ENCODE data around the gene NIPA2.

NIPA2 gene

DNA sequence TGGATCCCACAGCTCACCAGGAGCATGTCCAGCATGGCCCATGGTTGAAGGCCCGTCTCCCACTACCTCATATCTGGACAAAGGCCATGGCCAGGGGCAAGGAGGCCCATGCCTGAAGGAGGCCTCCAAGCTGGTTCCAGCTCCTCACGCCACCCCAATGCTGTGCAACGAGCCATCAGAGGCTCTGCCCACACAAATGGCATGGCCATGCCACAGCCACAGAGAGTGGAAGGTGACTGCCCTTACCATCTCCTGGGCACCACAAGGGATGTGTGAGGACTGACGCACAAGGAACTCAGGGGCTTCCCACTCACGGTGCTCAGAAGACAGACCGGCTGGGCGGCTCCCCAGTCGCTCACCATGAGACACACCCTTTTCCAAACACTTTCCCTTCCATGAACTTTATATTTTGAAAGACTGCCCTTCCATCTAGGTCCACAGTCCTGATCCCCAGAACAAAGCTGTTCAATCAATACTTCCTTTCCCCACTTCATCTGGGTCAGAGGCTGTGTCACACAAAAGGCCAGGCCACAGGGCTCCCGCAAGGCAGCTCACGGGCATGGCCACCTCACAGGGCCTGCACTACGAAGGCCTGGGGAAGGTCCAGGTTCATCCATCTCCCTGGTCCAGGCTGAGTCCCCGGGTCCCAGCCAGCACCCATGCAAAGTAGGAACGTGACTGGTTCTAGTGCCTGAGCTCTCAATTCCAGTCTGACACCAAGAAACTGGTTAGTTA lies 75.3 kb downstream of the NIPA2 start (continued):
- TF ChIP-seq MEIS1 (CRISPR knock-in tag; IDR thresholded peaks at IDR 0.05; ENCODE audit: borderline replicate concordance): no peak
- TF ChIP-seq ZBTB7A (tag by site-specific recombination; IDR thresholded peaks at IDR 0.05; ENCODE audit: low read depth): no peak
- no peak for TF ChIP-seq ZSCAN30 (tag by site-specific recombination; IDR thresholded peaks at IDR 0.05)

DNA sequence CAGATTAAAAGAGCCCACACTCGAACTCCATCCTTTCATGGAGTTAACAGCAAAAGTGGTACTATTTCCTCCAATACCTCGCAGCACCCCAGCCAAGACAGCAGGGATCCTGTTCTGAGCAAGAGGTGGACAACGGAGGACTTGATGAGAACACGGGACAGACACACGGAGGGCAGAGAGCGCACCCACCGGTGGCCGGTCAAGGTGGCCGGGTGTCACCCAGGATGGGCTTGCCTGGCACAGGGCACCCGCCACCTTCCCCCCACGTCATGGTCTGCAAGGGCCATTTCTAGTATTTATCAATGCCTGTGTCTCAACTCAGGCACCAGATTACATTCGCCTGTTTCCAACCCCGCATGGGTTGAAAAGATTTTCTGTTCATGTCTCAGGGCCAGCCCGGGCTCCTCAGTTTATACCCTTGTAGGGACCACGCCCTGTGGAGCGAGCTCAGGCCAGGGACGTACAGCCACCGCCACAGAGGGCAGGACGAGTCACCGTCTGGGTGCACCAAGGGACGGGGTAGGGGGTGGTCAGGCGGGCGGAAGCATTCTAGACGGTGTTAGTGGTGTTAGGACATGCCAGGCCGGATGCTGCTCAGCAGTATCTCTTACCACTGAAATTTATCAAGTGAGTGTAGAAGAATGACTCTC lies 77.5 kb downstream of the NIPA2 start:
- POLR2A ChIA-PET: no interaction called here
- no peak overlapping the region for H3K27ac ChIP-seq (ENCODE audit: extremely low read depth, low read depth, low read length)
- H3K9me3 ChIP-seq (ENCODE audit: control insufficient read depth, insufficient read depth, low read depth, low read length): no peaks in the 10 kb centered on the region
- H3K4me3 ChIP-seq (ENCODE audit: low read depth, low read length): no peak overlapping the region
- no peaks in the 10 kb centered on the region for H3K4me1 ChIP-seq (ENCODE audit: control insufficient read depth, insufficient read depth, low read length)
- TF ChIP-seq ZBTB20 (tag by site-specific recombination; IDR thresholded peaks at IDR 0.05): no peak
- TF ChIP-seq, protein P1, sequence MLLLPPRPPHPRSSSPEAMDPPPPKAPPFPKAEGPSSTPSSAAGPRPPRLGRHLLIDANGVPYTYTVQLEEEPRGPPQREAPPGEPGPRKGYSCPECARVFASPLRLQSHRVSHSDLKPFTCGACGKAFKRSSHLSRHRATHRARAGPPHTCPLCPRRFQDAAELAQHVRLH (tag by site-specific recombination; IDR thresholded peaks at IDR 0.05): no peak
- no peak for TF ChIP-seq ZNF335 (tag by site-specific recombination; conservative IDR thresholded peaks at IDR 0.05)
- TF ChIP-seq OVOL3 (tag by site-specific recombination; IDR thresholded peaks at IDR 0.05): no peak
- TF ChIP-seq, protein P2, sequence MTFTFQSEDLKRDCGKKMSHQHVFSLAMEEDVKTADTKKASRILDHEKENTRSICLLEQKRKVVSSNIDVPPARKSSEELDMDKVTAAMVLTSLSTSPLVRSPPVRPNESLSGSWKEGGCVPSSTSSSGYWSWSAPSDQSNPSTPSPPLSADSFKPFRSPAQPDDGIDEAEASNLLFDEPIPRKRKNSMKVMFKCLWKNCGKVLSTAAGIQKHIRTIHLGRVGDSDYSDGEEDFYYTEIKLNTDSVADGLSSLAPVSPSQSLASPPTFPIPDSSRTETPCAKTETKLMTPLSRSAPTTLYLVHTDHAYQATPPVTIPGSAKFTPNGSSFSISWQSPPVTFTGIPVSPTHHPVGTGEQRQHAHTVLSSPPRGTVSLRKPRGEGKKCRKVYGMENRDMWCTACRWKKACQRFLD (tag by site-specific recombination; IDR thresholded peaks at IDR 0.05): no peak
- TF ChIP-seq, protein P3, sequence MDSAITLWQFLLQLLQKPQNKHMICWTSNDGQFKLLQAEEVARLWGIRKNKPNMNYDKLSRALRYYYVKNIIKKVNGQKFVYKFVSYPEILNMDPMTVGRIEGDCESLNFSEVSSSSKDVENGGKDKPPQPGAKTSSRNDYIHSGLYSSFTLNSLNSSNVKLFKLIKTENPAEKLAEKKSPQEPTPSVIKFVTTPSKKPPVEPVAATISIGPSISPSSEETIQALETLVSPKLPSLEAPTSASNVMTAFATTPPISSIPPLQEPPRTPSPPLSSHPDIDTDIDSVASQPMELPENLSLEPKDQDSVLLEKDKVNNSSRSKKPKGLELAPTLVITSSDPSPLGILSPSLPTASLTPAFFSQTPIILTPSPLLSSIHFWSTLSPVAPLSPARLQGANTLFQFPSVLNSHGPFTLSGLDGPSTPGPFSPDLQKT (IDR thresholded peaks at IDR 0.05; ENCODE audit: borderline replicate concordance, low read depth, low read length): no peak
- TF ChIP-seq, protein P4, sequence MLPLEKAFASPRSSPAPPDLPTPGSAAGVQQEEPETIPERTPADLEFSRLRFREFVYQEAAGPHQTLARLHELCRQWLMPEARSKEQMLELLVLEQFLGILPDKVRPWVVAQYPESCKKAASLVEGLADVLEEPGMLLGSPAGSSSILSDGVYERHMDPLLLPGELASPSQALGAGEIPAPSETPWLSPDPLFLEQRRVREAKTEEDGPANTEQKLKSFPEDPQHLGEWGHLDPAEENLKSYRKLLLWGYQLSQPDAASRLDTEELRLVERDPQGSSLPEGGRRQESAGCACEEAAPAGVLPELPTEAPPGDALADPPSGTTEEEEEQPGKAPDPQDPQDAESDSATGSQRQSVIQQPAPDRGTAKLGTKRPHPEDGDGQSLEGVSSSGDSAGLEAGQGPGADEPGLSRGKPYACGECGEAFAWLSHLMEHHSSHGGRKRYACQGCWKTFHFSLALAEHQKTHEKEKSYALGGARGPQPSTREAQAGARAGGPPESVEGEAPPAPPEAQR (tag by site-specific recombination; IDR thresholded peaks at IDR 0.05): no peak
- TF ChIP-seq ZNF623 (tag by site-specific recombination; IDR thresholded peaks at IDR 0.05): no peak
- TF ChIP-seq, protein P5, sequence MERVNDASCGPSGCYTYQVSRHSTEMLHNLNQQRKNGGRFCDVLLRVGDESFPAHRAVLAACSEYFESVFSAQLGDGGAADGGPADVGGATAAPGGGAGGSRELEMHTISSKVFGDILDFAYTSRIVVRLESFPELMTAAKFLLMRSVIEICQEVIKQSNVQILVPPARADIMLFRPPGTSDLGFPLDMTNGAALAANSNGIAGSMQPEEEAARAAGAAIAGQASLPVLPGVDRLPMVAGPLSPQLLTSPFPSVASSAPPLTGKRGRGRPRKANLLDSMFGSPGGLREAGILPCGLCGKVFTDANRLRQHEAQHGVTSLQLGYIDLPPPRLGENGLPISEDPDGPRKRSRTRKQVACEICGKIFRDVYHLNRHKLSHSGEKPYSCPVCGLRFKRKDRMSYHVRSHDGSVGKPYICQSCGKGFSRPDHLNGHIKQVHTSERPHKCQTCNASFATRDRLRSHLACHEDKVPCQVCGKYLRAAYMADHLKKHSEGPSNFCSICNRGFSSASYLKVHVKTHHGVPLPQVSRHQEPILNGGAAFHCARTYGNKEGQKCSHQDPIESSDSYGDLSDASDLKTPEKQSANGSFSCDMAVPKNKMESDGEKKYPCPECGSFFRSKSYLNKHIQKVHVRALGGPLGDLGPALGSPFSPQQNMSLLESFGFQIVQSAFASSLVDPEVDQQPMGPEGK (tag by site-specific recombination; IDR thresholded peaks at IDR 0.05): no peak
- TF ChIP-seq, protein P6, sequence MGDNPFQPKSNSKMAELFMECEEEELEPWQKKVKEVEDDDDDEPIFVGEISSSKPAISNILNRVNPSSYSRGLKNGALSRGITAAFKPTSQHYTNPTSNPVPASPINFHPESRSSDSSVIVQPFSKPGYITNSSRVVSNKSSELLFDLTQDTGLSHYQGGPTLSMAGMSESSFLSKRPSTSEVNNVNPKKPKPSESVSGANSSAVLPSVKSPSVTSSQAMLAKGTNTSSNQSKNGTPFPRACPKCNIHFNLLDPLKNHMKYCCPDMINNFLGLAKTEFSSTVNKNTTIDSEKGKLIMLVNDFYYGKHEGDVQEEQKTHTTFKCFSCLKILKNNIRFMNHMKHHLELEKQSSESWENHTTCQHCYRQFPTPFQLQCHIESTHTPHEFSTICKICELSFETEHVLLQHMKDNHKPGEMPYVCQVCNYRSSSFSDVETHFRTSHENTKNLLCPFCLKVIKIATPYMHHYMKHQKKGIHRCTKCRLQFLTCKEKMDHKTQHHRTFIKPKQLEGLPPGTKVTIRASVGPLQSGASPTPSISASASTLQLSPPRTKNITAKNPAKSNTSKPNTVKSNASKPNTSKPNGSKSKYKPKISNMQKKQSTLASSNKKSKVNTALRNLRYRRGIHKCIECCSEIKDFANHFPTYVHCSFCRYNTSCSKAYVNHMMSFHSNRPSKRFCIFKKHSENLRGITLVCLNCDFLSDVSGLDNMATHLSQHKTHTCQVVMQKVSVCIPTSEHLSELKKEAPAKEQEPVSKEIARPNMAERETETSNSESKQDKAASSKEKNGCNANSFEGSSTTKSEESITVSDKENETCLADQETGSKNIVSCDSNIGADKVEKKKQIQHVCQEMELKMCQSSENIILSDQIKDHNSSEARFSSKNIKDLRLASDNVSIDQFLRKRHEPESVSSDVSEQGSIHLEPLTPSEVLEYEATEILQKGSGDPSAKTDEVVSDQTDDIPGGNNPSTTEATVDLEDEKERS (tag by site-specific recombination; IDR thresholded peaks at IDR 0.05): no peak
- TF ChIP-seq, protein P7, sequence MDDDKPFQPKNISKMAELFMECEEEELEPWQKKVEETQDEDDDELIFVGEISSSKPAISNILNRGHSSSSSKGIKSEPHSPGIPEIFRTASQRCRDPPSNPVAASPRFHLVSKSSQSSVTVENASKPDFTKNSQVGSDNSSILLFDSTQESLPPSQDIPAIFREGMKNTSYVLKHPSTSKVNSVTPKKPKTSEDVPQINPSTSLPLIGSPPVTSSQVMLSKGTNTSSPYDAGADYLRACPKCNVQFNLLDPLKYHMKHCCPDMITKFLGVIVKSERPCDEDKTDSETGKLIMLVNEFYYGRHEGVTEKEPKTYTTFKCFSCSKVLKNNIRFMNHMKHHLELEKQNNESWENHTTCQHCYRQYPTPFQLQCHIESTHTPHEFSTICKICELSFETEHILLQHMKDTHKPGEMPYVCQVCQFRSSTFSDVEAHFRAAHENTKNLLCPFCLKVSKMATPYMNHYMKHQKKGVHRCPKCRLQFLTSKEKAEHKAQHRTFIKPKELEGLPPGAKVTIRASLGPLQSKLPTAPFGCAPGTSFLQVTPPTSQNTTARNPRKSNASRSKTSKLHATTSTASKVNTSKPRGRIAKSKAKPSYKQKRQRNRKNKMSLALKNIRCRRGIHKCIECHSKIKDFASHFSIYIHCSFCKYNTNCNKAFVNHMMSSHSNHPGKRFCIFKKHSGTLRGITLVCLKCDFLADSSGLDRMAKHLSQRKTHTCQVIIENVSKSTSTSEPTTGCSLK (tag by site-specific recombination; IDR thresholded peaks at IDR 0.05): no peak
- TF ChIP-seq, protein P8, sequence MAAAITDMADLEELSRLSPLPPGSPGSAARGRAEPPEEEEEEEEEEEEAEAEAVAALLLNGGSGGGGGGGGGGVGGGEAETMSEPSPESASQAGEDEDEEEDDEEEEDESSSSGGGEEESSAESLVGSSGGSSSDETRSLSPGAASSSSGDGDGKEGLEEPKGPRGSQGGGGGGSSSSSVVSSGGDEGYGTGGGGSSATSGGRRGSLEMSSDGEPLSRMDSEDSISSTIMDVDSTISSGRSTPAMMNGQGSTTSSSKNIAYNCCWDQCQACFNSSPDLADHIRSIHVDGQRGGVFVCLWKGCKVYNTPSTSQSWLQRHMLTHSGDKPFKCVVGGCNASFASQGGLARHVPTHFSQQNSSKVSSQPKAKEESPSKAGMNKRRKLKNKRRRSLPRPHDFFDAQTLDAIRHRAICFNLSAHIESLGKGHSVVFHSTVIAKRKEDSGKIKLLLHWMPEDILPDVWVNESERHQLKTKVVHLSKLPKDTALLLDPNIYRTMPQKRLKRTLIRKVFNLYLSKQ (tag by site-specific recombination; IDR thresholded peaks at IDR 0.05; ENCODE audit: borderline replicate concordance): no peak
- TF ChIP-seq ZNF585B (tag by site-specific recombination; IDR thresholded peaks at IDR 0.05): no peak
- no peak for TF ChIP-seq ZNF324 (tag by site-specific recombination; IDR thresholded peaks at IDR 0.05)
- no peak for TF ChIP-seq SALL2 (tag by site-specific recombination; IDR thresholded peaks at IDR 0.05; ENCODE audit: borderline replicate concordance)
- TF ChIP-seq ZNF621 (tag by site-specific recombination; IDR thresholded peaks at IDR 0.05): no peak
- peaks cover 3 to 44% of the 10 kb centered on the region in 2 experiments; a peak in 2 of 3 replicates for H3K36me3 ChIP-seq (ENCODE audit: control insufficient read depth in 2 of 2, insufficient read depth in 1 of 2, low read length in 2 of 2)
- CTCF ChIA-PET: no interaction called here
